ENCODE data around the gene TRIM9. TPM values are rescaled to one million over a fixed set of nuclear protein-coding genes. Genes with fewer than 3 reads are reported as not detected.

TRIM9 gene
- total RNA-seq, 4 donors from 2014 or later, result 0.84 to 4.7 (median 1.4) TPM

GRCh38 chr14:51074701-51075385 is 20.1 kb downstream of the TRIM9 start:
- no peaks in the 10 kb centered on the region for H3K27me3 ChIP-seq
- H3K9me3 ChIP-seq, result peaks cover 0 to 4% (median 0%) of the 10 kb centered on the region in 3 donors
- H3K4me3 ChIP-seq, result no peak overlapping the region
- TF ChIP-seq EP300 (IDR thresholded peaks at IDR 0.05) (no peak), POLR2A (IDR thresholded peaks at IDR 0.05) (no peak), POLR2AphosphoS5 (IDR thresholded peaks at IDR 0.05) (no peak)
- TF ChIP-seq, protein P1, sequence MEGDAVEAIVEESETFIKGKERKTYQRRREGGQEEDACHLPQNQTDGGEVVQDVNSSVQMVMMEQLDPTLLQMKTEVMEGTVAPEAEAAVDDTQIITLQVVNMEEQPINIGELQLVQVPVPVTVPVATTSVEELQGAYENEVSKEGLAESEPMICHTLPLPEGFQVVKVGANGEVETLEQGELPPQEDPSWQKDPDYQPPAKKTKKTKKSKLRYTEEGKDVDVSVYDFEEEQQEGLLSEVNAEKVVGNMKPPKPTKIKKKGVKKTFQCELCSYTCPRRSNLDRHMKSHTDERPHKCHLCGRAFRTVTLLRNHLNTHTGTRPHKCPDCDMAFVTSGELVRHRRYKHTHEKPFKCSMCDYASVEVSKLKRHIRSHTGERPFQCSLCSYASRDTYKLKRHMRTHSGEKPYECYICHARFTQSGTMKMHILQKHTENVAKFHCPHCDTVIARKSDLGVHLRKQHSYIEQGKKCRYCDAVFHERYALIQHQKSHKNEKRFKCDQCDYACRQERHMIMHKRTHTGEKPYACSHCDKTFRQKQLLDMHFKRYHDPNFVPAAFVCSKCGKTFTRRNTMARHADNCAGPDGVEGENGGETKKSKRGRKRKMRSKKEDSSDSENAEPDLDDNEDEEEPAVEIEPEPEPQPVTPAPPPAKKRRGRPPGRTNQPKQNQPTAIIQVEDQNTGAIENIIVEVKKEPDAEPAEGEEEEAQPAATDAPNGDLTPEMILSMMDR (IDR thresholded peaks at IDR 0.05), result no peak
- WGBS, 2 donors (ENCODE audit: low coverage in 1 of 2), result 92 to 95% methylated on average over 5 to 7 of the region's 8 CpGs
- no peak for ATAC-seq
- no peaks in the 10 kb centered on the region for H3K36me3 ChIP-seq
- no peak overlapping the region for H3K27ac ChIP-seq
- H3K4me1 ChIP-seq, result no peaks in the 10 kb centered on the region

DNA sequence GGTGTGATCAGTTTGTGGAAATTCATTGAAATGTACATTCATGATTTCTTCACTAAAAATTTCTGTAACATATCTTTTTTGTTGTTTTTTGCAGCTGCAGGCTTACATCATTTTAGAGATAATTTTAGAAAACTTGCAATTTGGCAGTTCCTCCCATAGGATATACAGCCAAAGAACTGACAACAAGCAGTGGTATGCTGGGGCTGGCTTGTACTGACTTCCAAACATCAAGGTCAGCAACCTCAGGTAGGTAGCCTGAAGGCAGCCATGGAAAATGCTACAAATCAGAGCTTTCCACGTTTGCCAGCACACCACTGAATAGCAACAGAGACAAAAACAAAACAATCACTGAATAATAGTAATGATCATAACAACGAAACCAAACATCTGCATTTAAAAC is 21.2 kb downstream of the TRIM9 start:
- WGBS, 2 donors (ENCODE audit: low coverage in 1 of 2), result 25 to 36% methylated on average over 2 of the region's 2 CpGs
- H3K27ac ChIP-seq, result no peak overlapping the region
- ATAC-seq, result no peak
- H3K4me3 ChIP-seq, result no peak overlapping the region
- no peaks in the 10 kb centered on the region for H3K36me3 ChIP-seq
- H3K27me3 ChIP-seq, result no peaks in the 10 kb centered on the region
- peaks cover 0 to 7% (median 0%) of the 10 kb centered on the region in 3 donors for H3K9me3 ChIP-seq
- H3K4me1 ChIP-seq, result no peaks in the 10 kb centered on the region
- TF ChIP-seq POLR2AphosphoS5 (IDR thresholded peaks at IDR 0.05) (no peak), EP300 (IDR thresholded peaks at IDR 0.05) (no peak), POLR2A (IDR thresholded peaks at IDR 0.05) (no peak)
- TF ChIP-seq, protein P1 (IDR thresholded peaks at IDR 0.05), result no peak

- no peak overlapping the region for H3K27ac ChIP-seq
- H3K4me1 ChIP-seq, result no peaks in the 10 kb centered on the region
- no peak for TF ChIP-seq POLR2AphosphoS5 (IDR thresholded peaks at IDR 0.05)
- no peak for TF ChIP-seq POLR2A (IDR thresholded peaks at IDR 0.05)
- TF ChIP-seq, protein P1 (IDR thresholded peaks at IDR 0.05), result no peak
- no peak for TF ChIP-seq EP300 (IDR thresholded peaks at IDR 0.05)
- no peaks in the 10 kb centered on the region for H3K36me3 ChIP-seq
- peaks cover 0 to 7% (median 0%) of the 10 kb centered on the region in 3 donors for H3K9me3 ChIP-seq
- H3K27me3 ChIP-seq, result no peaks in the 10 kb centered on the region
- no peak for ATAC-seq
- H3K4me3 ChIP-seq, result no peak overlapping the region
Observed at GRCh38 chr14:51072976-51073375, 21.9 kb downstream of the TRIM9 start.

DNA sequence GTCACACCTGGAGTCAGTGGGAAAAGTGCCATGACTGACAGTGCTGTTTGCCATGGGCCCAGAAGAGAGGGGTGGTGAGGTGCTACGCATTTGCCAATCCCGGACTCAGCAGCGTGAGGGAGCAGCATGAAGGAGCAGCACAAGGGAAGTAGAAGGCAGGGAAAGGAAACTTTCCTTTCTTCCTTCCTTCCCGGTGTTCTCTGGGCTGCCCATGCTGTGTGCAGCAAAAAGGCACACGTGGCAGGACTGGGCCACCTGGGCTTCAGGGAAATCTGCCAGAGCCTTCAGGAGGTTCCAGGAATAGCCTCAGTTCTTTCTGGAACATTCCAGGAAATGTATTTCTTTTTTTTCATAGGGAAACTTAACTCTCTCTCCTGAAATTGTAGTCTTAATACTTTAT is 23.0 kb downstream of the TRIM9 start:
- no peak overlapping the region for H3K4me3 ChIP-seq
- WGBS, 2 donors (ENCODE audit: low coverage in 1 of 2), result 22 to 26% methylated on average over 5 of the region's 5 CpGs
- TF ChIP-seq POLR2AphosphoS5 (IDR thresholded peaks at IDR 0.05) (no peak), EP300 (IDR thresholded peaks at IDR 0.05) (no peak), POLR2A (IDR thresholded peaks at IDR 0.05) (no peak)
- TF ChIP-seq, protein P1 (IDR thresholded peaks at IDR 0.05), result no peak
- no peak for ATAC-seq
- H3K9me3 ChIP-seq, result peaks cover 0 to 7% (median 0%) of the 10 kb centered on the region in 3 donors
- no peak overlapping the region for H3K27ac ChIP-seq
- H3K36me3 ChIP-seq, result no peaks in the 10 kb centered on the region
- H3K27me3 ChIP-seq, result no peaks in the 10 kb centered on the region
- H3K4me1 ChIP-seq, result no peaks in the 10 kb centered on the region

DNA sequence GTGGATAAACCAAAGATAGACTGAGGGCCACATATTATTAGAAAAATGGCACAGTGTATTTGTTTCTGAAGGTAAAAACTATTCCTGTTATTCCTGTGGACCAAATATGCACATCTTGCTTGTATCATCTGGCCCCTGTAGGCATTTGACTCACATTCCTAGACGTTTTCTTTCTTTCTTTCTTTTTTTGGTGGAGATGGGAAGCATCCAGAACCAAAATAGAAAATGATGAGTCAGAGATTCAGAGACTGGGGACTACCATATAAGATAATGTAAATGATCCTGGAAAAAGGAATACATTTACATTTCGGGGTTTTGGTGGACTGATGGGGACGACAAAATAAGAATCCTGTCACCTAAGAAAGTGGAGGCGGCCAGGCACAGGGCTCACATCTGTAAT is 24.2 kb downstream of the TRIM9 start:
- Histone ChIP-seq H3K27me3 (no peaks in the 10 kb centered on the region), H3K4me1 (no peaks in the 10 kb centered on the region), H3K9me3 (peaks cover 0 to 7% (median 0%) of the 10 kb centered on the region in 3 donors), H3K27ac (no peak overlapping the region), H3K4me3 (no peak overlapping the region), H3K36me3 (no peaks in the 10 kb centered on the region)
- no peak for TF ChIP-seq EP300 (IDR thresholded peaks at IDR 0.05)
- TF ChIP-seq, protein P1 (IDR thresholded peaks at IDR 0.05), result no peak
- TF ChIP-seq POLR2A (IDR thresholded peaks at IDR 0.05), result no peak
- no peak for TF ChIP-seq POLR2AphosphoS5 (IDR thresholded peaks at IDR 0.05)
- 10 to 71% methylated on average over 1 to 4 of the region's 4 CpGs for WGBS, 2 donors (ENCODE audit: low coverage in 1 of 2)
- no peak for ATAC-seq
